PC-9 (cell line): ENCODE measurements around the gene SPATS1. TPM values are rescaled to one million over a fixed set of nuclear protein-coding genes. Genes with fewer than 3 reads are reported as not detected.

Source experiments
- BruUV-seq: library from RNA; stranded (reverse); fragments of 400-500 nt; replicated peaks from 2 replicates; lab custom pipeline; 2021; lab: Mats Ljungman, UMichigan
- CTCF ChIA-PET: fragments of 300-600 bp; sonication (Branson Sonifier 250); formaldehyde crosslinking; loops from one replicate; lab custom pipeline; 2022; ENCODE audit warnings: antibody characterized with exemption; lab: Charles Lee
- POLR2A ChIA-PET: fragments of 300-600 bp; sonication (Branson Sonifier 250); formaldehyde crosslinking; loops from one replicate; lab custom pipeline; 2022; ENCODE audit warnings: antibody characterized with exemption; ENCODE audit not compliant: unreplicated experiment; lab: Charles Lee
- DNase-seq, 2 experiments: peaks; one replicate each; pipeline versions ENCODE4 v3.0.0 to v3.0.0-alpha.2; 2015 to 2022; ENCODE audit warnings: mixed read lengths in 1 of 2
- H2AFZ ChIP-seq: fragments of 200-600 bp; sonication (generic); 2 replicates; pipeline ENCODE4 v1.8.1; 2017; ENCODE audit warnings: antibody characterized with exemption
- H3F3A ChIP-seq: fragments of 200-600 bp; sonication (generic); 2 replicates; pipeline ENCODE4 v1.8.1; 2017; ENCODE audit warnings: antibody characterized with exemption, mild to moderate bottlenecking, low read depth; ENCODE audit not compliant: insufficient read depth
- H3K27ac ChIP-seq: fragments of 200-600 bp; sonication (generic); 2 replicates; pipeline ENCODE4 v1.6.1; 2016; ENCODE audit warnings: mixed run types
- H3K27me3 ChIP-seq: fragments of 200-600 bp; sonication (generic); 2 replicates; pipeline ENCODE4 v1.6.1; 2016; ENCODE audit warnings: low read depth, mixed run types; ENCODE audit not compliant: insufficient read depth
- H3K36me3 ChIP-seq: fragments of 200-600 bp; sonication (generic); 2 replicates; pipeline ENCODE4 v1.6.1; 2016; ENCODE audit warnings: low read depth, mixed run types
- H3K4me1 ChIP-seq: fragments of 200-600 bp; sonication (generic); replicated peaks from 2 replicates; pipeline ENCODE4 v1.6.1; 2016; ENCODE audit warnings: mixed run types; ENCODE audit not compliant: insufficient read depth
- H3K4me2 ChIP-seq: fragments of 200-600 bp; sonication (generic); 2 replicates; pipeline ENCODE4 v1.6.1; 2017; ENCODE audit warnings: mixed run types
- H3K4me3 ChIP-seq: fragments of 200-600 bp; sonication (generic); 2 replicates; pipeline ENCODE4 v1.6.1; 2016; ENCODE audit warnings: mixed run types
- H3K79me2 ChIP-seq: fragments of 200-600 bp; sonication (generic); 2 replicates; pipeline ENCODE4 v1.6.1; 2017; ENCODE audit warnings: low read depth, mixed run types
- H3K9me2 ChIP-seq: fragments of 200-600 bp; sonication (generic); 2 replicates; pipeline ENCODE4 v1.8.1; 2017; ENCODE audit warnings: mild to moderate bottlenecking; ENCODE audit not compliant: insufficient read depth
- H3K9me3 ChIP-seq: fragments of 200-600 bp; sonication (generic); 2 replicates; pipeline ENCODE4 v1.8.1; 2016; ENCODE audit warnings: low read depth; ENCODE audit not compliant: insufficient read depth
- H4K20me1 ChIP-seq: fragments of 200-600 bp; sonication (generic); 2 replicates; pipeline ENCODE4 v1.8.1; 2017; ENCODE audit not compliant: insufficient read depth
- CTCF ChIP-seq: fragments of 200-600 bp; sonication (generic); conservative IDR thresholded peaks from 2 replicates; pipeline ENCODE4 v1.6.1; 2017; ENCODE audit warnings: mixed run types, antibody characterized with exemption, mild to moderate bottlenecking, moderate library complexity
- EZH2 ChIP-seq: fragments of 200-600 bp; sonication (generic); IDR thresholded peaks from 2 replicates; pipeline ENCODE4 v1.8.0; 2017; ENCODE audit warnings: antibody characterized with exemption, low read depth
- intact Hi-C: fragments of 100-400 bp; cut with micrococcal nuclease; formaldehyde crosslinking; loops from one replicate; pipeline ENCODE4 v1.10.0; 2022; ENCODE audit not compliant: unreplicated experiment
- total RNA-seq: library from RNA; stranded (reverse); gene quantifications from 2 replicates; pipeline ENCODE4 v1.2.3, GENCODE V29; 2021

The SPATS1 gene
- total RNA-seq, 1 experiment from 2014 or later: not detected

DNA sequence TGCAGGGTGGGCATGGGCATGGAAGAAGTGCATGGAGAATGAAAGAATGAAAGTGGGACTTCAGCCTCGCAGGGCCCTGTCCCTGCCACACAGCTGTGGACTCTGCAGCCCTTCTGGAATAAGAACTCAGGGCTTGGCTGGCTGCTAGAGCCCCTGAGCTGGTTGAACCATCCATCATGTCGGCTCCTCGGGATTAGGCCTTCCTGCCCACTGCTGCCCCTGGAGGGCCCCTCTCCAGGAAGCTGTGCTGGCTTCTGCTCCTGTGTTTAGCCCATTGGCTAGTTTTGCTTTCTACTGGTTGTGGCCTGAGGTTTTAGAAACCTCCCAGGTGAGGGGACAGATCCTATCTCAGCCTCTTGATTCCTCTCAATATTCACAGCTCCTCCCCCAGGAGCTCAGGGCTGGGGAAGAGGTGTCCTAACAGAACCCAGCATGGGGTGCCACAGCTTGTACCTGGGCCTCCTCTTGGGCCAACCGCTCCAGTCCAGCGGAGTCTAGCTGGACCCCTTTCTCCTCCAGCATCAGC lies 37.2 kb upstream of the SPATS1 start:
- Histone ChIP-seq H3K4me2 (no peak overlapping the region), H3K4me3 (no peak overlapping the region), H3K27me3 (no peaks in the 10 kb centered on the region), H3K79me2 (no peaks in the 10 kb centered on the region), H2AFZ (no peak overlapping the region), H3K36me3 (0 out of 2 replicates have a peak, but pooled peaks cover 6% of the 10 kb centered on the region), H3K27ac (no peak overlapping the region), H3F3A (no peaks in the 10 kb centered on the region), H3K9me3 (no peaks in the 10 kb centered on the region), H3K9me2 (no peaks in the 10 kb centered on the region), H3K4me1 (no peaks in the 10 kb centered on the region), H4K20me1 (no peaks in the 10 kb centered on the region)
- POLR2A ChIA-PET: interaction anchor here (0.7 kb wide), 1 partner anchor 26 kb away, joined by 6 read pairs; no protein-coding TSS in a partner anchor
- no TSS peak for BruUV-seq
- CTCF ChIA-PET: interaction anchor here (0.6 kb wide), 2 partner anchors 49 to 1865 kb away, joined by 7 to 8 read pairs; partner anchors contain the start of gene ENPP5
- intact Hi-C loops: loop anchor here (2.0 kb wide), 1 partner anchor 36 kb away; no protein-coding TSS in a partner anchor
- no peak for TF ChIP-seq CTCF
- DNase-seq: no peak

DNA sequence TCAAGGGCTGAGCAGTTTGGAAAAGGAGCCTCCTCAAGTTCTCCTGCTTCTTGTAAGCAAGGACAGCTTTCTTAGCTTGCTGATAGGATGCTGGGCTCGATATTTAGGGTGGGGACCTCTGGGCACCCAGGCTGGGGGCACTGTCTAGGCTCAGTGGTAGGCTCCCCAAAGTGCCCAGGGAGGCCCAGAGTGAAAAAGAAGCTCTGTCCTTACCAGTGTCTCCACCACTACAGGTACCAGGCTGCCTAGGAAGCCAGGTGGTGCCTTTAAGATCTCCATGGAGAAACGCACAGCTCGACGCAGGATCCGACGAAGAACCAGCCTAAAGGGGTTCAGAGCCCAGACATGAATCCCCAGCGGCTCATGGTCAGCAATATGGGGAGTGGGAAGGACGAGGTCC lies 35.7 kb upstream of the SPATS1 start:
- Histone ChIP-seq H3K4me2 (no peak overlapping the region), H3K4me3 (no peak overlapping the region), H3K79me2 (peaks cover 3% of the 10 kb centered on the region; the same call in 1 of the 2 replicates), H3F3A (no peaks in the 10 kb centered on the region), H2AFZ (no peak overlapping the region), H3K27ac (no peak overlapping the region), H3K9me2 (no peaks in the 10 kb centered on the region), H3K4me1 (peaks cover under 1% of the 10 kb centered on the region; the same call in 1 of the 2 replicates), H3K36me3 (peaks cover 12% of the 10 kb centered on the region; the same call in 1 of the 2 replicates), H3K9me3 (no peaks in the 10 kb centered on the region), H4K20me1 (no peaks in the 10 kb centered on the region), H3K27me3 (no peaks in the 10 kb centered on the region)
- CTCF ChIA-PET: no interaction called here
- no peak for TF ChIP-seq CTCF
- no TSS peak for BruUV-seq
- intact Hi-C loops: no loop called here
- DNase-seq: no peak
- POLR2A ChIA-PET: no interaction called here

- TF ChIP-seq EZH2: no peak
- POLR2A ChIA-PET: no interaction called here
- intact Hi-C loops: no loop called here
- DNase-seq: no peak
- no peaks in the 10 kb centered on the region for H4K20me1 ChIP-seq
- H3K79me2 ChIP-seq: peaks cover 8% of the 10 kb centered on the region; the same call in 1 of the 2 replicates
- no peaks in the 10 kb centered on the region for H3K9me2 ChIP-seq
- H3K4me1 ChIP-seq: peaks cover 6% of the 10 kb centered on the region
- H3K36me3 ChIP-seq: peaks cover 12% of the 10 kb centered on the region; the same call in 1 of the 2 replicates
- H3K27me3 ChIP-seq: no peaks in the 10 kb centered on the region
- no peak overlapping the region for H3K4me3 ChIP-seq
- no peak overlapping the region for H2AFZ ChIP-seq
- H3K4me2 ChIP-seq: no peak overlapping the region
- no TSS peak for BruUV-seq
- H3K27ac ChIP-seq: no peak overlapping the region
- H3F3A ChIP-seq: no peaks in the 10 kb centered on the region
- no peaks in the 10 kb centered on the region for H3K9me3 ChIP-seq
- CTCF ChIA-PET: interaction anchor here (0.6 kb wide), 1 partner anchor 13 kb away, joined by 13 read pairs; no protein-coding TSS in a partner anchor
Observed at GRCh38 chr6:44307217-44307616, 35.2 kb upstream of the SPATS1 start.
